ENCODE measurements around the gene SLC12A5.
"Not testable (repeated sequence)": the region's sequence is repeated elsewhere in the genome, so short reads cannot be mapped to it uniquely, and the experiment has no call there.

The SLC12A5 gene

DNA sequence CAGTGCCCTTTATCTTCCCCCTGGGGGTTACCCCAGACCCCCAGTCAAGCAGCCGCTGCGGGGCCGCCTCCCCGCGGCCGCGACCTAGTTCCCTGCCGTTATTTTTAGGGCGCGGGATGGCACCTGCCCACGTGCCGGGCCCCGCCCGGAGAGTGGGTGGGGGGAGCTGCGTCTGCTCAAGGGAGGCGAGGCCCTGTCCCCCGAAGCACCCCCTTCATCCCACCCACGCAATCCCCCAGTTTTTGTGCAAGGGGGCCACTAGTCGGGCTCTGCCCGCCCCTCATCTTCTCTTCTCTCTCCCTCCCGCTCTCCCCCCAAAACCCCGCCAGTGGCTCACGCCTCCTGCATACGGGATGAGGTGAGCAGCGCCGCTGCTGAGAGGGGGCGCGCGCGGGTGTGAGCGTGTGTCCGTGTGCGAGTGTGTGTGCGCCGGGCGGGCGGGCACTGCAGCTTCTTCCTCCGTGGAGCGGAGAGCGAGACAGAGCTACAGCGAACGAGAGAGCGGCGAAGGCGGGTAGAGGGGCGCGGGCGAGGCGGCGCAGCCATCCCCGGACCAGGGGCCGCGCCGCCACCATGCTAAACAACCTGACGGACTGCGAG lies at the start of gene SLC12A5:
Gene SLC12A5, plus strand, starts transcription at position 444 of the 600 bp plus-strand sequence. Its CDS starts 130 bp downstream, at position 574.
- Histone ChIP-seq H3K27ac (ENCODE audit: low read depth, low read length) (no peak within 1 kb of the TSS), H3K36me3 (ENCODE audit: insufficient read depth, low read length) (no peaks in the 10 kb centered on the region), H3K9ac (ENCODE audit: low read length) (no peak within 1 kb of the TSS), H3K4me3 (ENCODE audit: low read depth in 1 of 2, low read length in 2 of 2) (no peak within 1 kb of the TSS), H3K27me3 (ENCODE audit: control insufficient read depth in 1 of 2, insufficient read depth in 2 of 2, low read length in 2 of 2) (peaks cover 17 to 81% of the 10 kb centered on the region in 2 donors), H3K9me3 (ENCODE audit: low read length) (no peaks in the 10 kb centered on the region), H3K4me1 (ENCODE audit: insufficient read depth, low read length) (no peaks in the 10 kb centered on the region)

DNA sequence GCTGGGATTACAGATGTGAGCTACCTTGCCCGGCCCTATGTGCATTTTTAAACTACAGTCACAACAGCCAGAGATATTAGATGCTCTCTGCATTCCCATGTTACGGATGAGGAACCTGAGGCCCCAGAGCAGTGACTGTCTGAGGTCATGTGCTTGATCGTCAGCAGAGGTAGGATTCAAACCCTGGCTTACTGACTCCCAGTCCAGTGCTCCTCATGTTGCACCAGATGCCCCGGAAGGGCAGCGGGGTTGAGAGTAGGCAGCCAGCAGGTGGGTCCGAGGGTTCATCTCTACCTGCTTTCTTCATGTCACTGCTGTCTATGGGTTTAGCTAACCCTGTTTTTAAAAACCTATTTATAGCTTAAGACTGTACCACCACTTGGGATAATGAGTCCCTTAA lies 47.8 kb upstream of the SLC12A5 start:
- Histone ChIP-seq H3K9ac (ENCODE audit: low read length) (no peak overlapping the region), H3K27ac (ENCODE audit: low read depth, low read length) (no peak overlapping the region), H3K9me3 (ENCODE audit: low read length) (no peaks in the 10 kb centered on the region), H3K4me1 (ENCODE audit: insufficient read depth, low read length) (no peaks in the 10 kb centered on the region), H3K36me3 (ENCODE audit: insufficient read depth, low read length) (no peaks in the 10 kb centered on the region), H3K27me3 (ENCODE audit: control insufficient read depth in 1 of 2, insufficient read depth in 2 of 2, low read length in 2 of 2) (no peaks in the 10 kb centered on the region), H3K4me3 (ENCODE audit: low read depth in 1 of 2, low read length in 2 of 2) (no peak overlapping the region)

DNA sequence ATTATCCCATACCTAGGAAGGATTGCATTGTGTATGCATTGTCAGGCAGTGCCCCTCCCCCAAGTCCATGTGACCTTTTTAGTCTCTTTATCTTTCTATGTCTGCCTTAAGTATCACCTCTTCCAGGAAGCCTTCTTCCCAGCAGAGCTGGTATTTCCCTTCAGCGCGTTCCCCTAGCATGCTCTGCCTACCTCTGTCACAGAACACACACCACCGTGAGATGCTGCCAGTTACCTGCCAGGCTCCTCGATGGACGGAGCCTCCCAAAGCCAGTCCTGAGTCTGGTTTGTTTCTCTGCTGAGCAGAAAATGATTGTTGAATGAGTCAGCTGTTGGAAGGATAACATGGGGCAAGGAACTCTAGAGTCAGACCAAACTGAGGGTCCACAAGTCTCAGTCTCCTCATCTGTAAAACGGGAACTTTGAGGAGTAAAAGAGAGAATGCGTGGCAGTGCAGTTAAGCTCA lies 45.7 kb upstream of the SLC12A5 start:
- H3K36me3 ChIP-seq (ENCODE audit: insufficient read depth, low read length): no peaks in the 10 kb centered on the region
- H3K9me3 ChIP-seq (ENCODE audit: low read length): no peaks in the 10 kb centered on the region
- H3K4me1 ChIP-seq (ENCODE audit: insufficient read depth, low read length): no peaks in the 10 kb centered on the region
- H3K9ac ChIP-seq (ENCODE audit: low read length): no peak overlapping the region
- no peak overlapping the region for H3K27ac ChIP-seq (ENCODE audit: low read depth, low read length)
- H3K27me3 ChIP-seq (ENCODE audit: control insufficient read depth in 1 of 2, insufficient read depth in 2 of 2, low read length in 2 of 2): no peaks in the 10 kb centered on the region
- H3K4me3 ChIP-seq (ENCODE audit: low read depth in 1 of 2, low read length in 2 of 2): no peak overlapping the region

DNA sequence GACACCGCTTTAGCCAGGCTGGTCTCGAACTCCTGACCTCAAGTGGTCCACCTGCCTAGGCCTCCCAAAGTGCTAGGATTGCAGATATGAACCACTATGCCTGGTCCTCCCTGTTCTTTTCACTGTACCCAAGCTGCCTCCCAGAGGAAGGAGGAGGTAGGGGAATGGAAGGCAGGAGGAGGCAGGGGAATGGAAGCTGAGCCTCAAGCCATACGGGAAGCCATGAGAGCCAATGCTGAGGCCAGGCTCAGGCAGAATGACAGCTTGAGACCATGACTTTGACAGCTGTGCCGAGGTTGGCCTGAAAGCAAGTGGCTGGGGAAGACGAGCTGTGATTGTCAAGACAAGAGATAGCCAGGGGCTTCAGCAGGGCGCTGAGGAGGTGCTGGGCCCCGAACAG lies 43.4 kb upstream of the SLC12A5 start:
- no peak overlapping the region for H3K27ac ChIP-seq (ENCODE audit: low read depth, low read length)
- H3K4me3 ChIP-seq (ENCODE audit: low read depth in 1 of 2, low read length in 2 of 2): no peak overlapping the region
- H3K36me3 ChIP-seq (ENCODE audit: insufficient read depth, low read length): no peaks in the 10 kb centered on the region
- no peak overlapping the region for H3K9ac ChIP-seq (ENCODE audit: low read length)
- H3K4me1 ChIP-seq (ENCODE audit: insufficient read depth, low read length): no peaks in the 10 kb centered on the region
- no peaks in the 10 kb centered on the region for H3K9me3 ChIP-seq (ENCODE audit: low read length)
- H3K27me3 ChIP-seq (ENCODE audit: control insufficient read depth in 1 of 2, insufficient read depth in 2 of 2, low read length in 2 of 2): peaks cover 0 to 3% of the 10 kb centered on the region in 2 donors

DNA sequence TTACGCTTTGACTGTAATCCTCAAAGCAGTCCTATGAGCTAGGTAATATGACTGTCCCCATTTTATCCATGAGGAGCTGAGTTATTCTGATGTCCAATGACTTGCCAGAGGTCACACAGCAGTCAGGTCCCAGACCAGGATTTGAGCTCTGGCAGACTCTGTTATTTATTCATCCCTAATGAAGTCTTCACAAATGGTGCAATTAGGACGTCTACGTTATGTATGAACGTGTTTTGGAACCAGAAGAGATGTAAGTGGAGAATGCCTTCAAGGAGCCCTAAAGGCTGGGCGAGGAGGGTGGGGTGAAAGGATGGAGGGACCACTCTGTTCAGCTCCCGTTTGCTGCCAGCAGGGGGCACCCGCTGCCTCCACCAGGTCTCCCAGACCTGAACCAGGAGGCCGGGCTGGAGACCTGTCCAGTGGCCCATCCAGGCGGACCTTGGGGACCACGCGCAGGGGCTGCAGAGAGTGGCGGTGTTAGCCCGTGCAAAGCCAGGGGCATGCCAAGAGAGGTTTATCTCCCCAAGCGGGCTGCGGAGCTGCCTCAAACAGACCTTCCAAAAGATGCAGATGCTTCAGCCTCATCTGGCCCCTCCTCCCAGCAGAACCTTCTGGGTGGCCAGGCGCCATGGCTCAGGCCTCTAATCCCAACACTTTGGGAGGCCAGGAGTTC lies 41.8 kb upstream of the SLC12A5 start:
- Histone ChIP-seq H3K27me3 (ENCODE audit: control insufficient read depth in 1 of 2, insufficient read depth in 2 of 2, low read length in 2 of 2) (peaks cover 0 to 3% of the 10 kb centered on the region in 2 donors), H3K9me3 (ENCODE audit: low read length) (no peaks in the 10 kb centered on the region), H3K4me3 (ENCODE audit: low read depth in 1 of 2, low read length in 2 of 2) (no peak overlapping the region), H3K36me3 (ENCODE audit: insufficient read depth, low read length) (no peaks in the 10 kb centered on the region), H3K4me1 (ENCODE audit: insufficient read depth, low read length) (no peaks in the 10 kb centered on the region), H3K27ac (ENCODE audit: low read depth, low read length) (no peak overlapping the region), H3K9ac (ENCODE audit: low read length) (no peak overlapping the region)

DNA sequence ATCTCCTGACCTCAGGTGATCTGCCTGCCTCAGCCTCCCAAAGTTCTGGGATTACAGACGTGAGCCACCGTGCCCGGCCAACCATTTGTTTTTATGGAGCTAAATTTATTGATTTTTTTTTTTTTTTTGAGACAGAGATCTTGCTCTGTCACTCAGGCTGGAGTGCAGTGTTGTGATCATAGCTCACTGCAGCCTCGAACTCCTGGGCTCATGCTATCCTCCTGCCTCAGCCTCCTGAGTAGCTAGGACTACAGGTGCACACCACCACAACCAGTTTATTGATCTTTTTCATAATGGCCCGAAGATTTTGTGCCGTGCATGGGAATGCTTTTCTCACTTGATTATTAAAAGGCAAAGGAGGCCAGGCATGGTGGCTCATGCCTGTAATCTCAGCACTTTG lies 40.2 kb upstream of the SLC12A5 start:
- H3K4me1 ChIP-seq (ENCODE audit: insufficient read depth, low read length); H3K9ac ChIP-seq (ENCODE audit: low read length); H3K4me3 ChIP-seq (ENCODE audit: low read depth in 1 of 2, low read length in 2 of 2); H3K27me3 ChIP-seq (ENCODE audit: control insufficient read depth in 1 of 2, insufficient read depth in 2 of 2, low read length in 2 of 2); H3K27ac ChIP-seq (ENCODE audit: low read depth, low read length); H3K9me3 ChIP-seq (ENCODE audit: low read length); H3K36me3 ChIP-seq (ENCODE audit: insufficient read depth, low read length): not testable (repeated sequence)

DNA sequence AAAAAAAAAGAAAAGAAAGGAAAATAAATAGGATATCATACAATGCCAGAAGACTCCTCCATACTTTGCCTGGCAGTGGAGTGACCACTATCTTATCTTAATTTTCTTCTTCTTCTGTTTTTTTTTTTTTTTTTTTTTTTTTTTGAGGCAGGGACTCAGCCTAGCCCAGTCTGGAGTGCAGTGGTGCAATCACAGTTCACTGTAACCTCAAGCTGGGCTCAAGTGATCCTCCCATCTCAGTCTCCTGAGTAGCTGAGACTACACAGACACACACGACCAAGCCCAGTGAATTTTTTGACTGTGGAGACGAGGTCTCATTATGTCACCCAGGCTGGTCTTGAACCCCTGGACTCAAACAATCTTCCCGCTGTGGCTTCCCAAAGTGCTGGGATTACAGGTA lies 37.4 kb upstream of the SLC12A5 start:
- Histone ChIP-seq H3K9me3 (ENCODE audit: low read length) (no peaks in the 10 kb centered on the region), H3K27ac (ENCODE audit: low read depth, low read length) (no peak overlapping the region), H3K9ac (ENCODE audit: low read length) (no peak overlapping the region), H3K4me3 (ENCODE audit: low read depth in 1 of 2, low read length in 2 of 2) (no peak overlapping the region), H3K27me3 (ENCODE audit: control insufficient read depth in 1 of 2, insufficient read depth in 2 of 2, low read length in 2 of 2) (peaks cover 0 to 8% of the 10 kb centered on the region in 2 donors), H3K36me3 (ENCODE audit: insufficient read depth, low read length) (no peaks in the 10 kb centered on the region), H3K4me1 (ENCODE audit: insufficient read depth, low read length) (no peaks in the 10 kb centered on the region)

DNA sequence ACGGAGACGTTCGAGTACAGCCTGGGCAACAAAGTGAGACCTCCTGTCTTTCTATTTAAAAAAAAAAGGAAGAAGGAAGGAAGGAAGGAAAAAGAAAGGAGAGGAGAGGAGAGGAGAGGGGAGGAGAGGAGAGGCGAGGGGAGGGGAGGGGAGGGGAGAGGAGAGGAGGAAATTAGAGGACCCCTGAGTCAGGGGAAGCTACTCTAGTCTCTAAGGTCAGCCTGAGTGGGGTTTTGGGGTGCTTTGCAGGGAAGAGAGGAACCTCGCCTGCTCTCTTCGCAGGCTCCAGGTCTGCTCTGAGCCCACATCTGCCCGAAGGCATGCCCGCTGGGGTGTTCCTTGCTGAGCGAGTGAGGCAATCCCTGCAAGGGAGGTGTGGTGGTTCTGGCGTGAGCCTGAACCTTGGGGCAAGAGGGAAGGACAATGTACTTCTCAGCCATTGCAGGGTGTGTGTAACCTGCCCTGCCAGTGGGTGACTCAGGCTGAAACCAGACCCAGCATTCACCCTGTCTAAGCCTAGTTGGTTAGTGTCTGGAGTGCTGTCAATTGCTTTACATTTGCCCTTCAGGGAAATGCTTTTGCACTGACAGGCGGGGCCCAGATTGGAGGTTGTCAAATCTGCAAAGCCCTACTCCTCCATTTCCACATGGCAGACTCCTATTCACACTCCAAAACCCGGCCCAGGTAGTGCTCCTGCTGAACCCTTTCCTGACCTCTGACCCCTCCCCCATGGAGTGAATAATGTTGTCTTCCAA lies 35.6 kb upstream of the SLC12A5 start:
- Histone ChIP-seq H3K9me3 (ENCODE audit: low read length) (no peaks in the 10 kb centered on the region), H3K4me1 (ENCODE audit: insufficient read depth, low read length) (no peaks in the 10 kb centered on the region), H3K27ac (ENCODE audit: low read depth, low read length) (no peak overlapping the region), H3K27me3 (ENCODE audit: control insufficient read depth in 1 of 2, insufficient read depth in 2 of 2, low read length in 2 of 2) (peaks cover 0 to 8% of the 10 kb centered on the region in 2 donors), H3K4me3 (ENCODE audit: low read depth in 1 of 2, low read length in 2 of 2) (no peak overlapping the region), H3K9ac (ENCODE audit: low read length) (no peak overlapping the region), H3K36me3 (ENCODE audit: insufficient read depth, low read length) (no peaks in the 10 kb centered on the region)

DNA sequence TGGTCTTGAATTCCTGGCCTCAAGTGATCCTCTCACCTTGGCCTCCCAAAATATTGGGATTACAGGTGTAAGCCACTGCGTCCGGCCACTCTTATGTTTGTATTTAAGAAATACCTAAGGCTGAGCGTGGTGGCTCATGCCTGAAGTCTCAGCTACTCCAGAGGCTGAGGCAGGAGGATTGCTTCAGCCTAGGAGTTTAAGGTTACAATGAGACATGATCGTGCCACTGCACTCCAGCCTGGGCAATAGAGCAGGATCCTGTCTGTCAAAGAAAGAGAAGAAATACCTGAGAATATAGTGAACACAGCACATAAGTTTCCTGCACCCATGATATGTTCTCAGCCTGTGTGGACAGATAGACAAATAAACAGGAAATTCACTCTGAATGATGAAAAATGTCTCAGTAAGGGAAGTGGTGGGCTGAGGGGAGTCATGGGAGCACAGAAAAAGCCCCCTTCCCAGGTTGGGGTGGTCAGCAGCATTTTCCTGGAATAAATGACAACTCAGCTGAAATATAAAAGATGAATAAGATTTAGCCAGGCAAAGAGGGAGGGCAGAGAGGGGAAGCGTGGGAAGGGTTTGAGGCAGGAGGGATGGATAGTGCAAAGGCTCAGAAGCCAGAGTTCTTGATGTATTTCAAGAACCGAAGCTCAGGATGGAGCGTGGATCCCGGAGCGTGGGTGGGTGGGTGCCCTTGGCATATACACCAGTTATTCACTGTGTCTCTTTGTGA lies 34.1 kb upstream of the SLC12A5 start:
- Histone ChIP-seq H3K4me1 (ENCODE audit: insufficient read depth, low read length) (no peaks in the 10 kb centered on the region), H3K9ac (ENCODE audit: low read length) (no peak overlapping the region), H3K27ac (ENCODE audit: low read depth, low read length) (no peak overlapping the region), H3K9me3 (ENCODE audit: low read length) (no peaks in the 10 kb centered on the region), H3K4me3 (ENCODE audit: low read depth in 1 of 2, low read length in 2 of 2) (no peak overlapping the region), H3K36me3 (ENCODE audit: insufficient read depth, low read length) (no peaks in the 10 kb centered on the region), H3K27me3 (ENCODE audit: control insufficient read depth in 1 of 2, insufficient read depth in 2 of 2, low read length in 2 of 2) (peaks cover 0 to 5% of the 10 kb centered on the region in 2 donors)

DNA sequence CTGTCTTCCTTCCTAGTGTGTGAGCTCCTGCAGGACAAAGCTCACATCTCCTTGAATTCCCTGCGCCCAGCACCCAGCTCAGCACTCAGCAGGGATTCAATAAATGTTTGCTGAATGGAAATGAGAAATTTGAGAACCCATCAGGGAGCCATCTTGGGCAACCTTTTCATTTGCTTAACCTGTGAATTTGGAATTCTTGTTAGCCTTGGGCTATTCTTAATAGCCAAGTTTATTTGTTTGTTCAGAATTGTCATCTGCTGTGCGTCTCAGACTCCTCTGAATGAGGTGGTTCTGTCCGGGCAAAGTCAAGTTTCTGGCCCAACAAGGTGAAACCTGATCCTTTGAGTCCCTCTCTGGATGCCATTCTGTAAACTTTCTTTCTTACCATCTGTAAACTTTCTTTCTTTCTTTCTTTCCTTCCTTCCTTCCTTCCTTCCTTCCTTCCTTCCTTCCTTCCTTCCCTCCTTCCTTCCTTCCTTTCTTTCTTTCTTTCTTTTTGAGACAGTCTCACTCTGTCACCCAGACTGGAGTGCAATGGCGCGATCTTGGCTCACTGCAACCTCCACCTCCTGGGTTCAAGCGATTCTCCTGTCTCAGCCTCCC lies 33.4 kb upstream of the SLC12A5 start:
- not testable (repeated sequence) for H3K36me3 ChIP-seq (ENCODE audit: insufficient read depth, low read length); H3K9ac ChIP-seq (ENCODE audit: low read length); H3K9me3 ChIP-seq (ENCODE audit: low read length); H3K4me1 ChIP-seq (ENCODE audit: insufficient read depth, low read length); H3K27ac ChIP-seq (ENCODE audit: low read depth, low read length); H3K27me3 ChIP-seq (ENCODE audit: control insufficient read depth in 1 of 2, insufficient read depth in 2 of 2, low read length in 2 of 2); H3K4me3 ChIP-seq (ENCODE audit: low read depth in 1 of 2, low read length in 2 of 2)

DNA sequence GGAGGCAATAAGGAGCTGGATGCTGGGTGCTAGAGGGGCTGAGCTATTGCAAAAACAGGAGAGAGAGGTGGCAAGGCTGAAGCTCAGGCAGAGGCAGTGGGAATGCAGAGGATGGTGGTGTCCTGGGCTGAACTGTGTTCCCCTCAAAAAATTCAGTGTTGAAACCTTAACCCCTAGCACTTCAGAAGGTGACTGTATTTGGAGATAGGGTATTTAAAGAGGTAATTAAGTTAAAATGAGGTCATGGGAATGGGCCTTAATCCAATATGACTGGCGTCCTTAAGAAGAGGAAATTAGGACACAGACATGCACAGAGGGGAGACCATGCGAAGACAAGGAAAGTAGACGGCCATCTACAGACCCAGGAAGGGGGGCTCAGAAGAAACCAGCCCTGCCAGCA lies 31.8 kb upstream of the SLC12A5 start:
- Histone ChIP-seq H3K9ac (ENCODE audit: low read length) (no peak overlapping the region), H3K4me3 (ENCODE audit: low read depth in 1 of 2, low read length in 2 of 2) (no peak overlapping the region), H3K4me1 (ENCODE audit: insufficient read depth, low read length) (no peaks in the 10 kb centered on the region), H3K9me3 (ENCODE audit: low read length) (no peaks in the 10 kb centered on the region), H3K27me3 (ENCODE audit: control insufficient read depth in 1 of 2, insufficient read depth in 2 of 2, low read length in 2 of 2) (peaks cover 4 to 5% of the 10 kb centered on the region in 2 donors), H3K36me3 (ENCODE audit: insufficient read depth, low read length) (no peaks in the 10 kb centered on the region), H3K27ac (ENCODE audit: low read depth, low read length) (no peak overlapping the region)

All from muscle layer of colon (tissue), 2 donors.